ENCODE measurements around the gene C7.

Gene C7

GRCh38 chr5:40957048-40957447, 47.8 kb downstream of the C7 start:
- Histone ChIP-seq H4K12ac (ENCODE audit: low read depth, low read length) (no peak overlapping the region), H3K27ac (ENCODE audit: low read depth, low read length) (no peak overlapping the region), H2BK120ac (ENCODE audit: insufficient read depth, low read length, poor library complexity) (no peak overlapping the region), H3K27me3 (ENCODE audit: insufficient read depth, low read length) (no peaks in the 10 kb centered on the region), H3K4me3 (ENCODE audit: low read depth, low read length) (no peak overlapping the region), H3K9me3 (ENCODE audit: insufficient read depth, low read depth, low read length) (no peaks in the 10 kb centered on the region), H3K36me3 (ENCODE audit: control insufficient read depth in 1 of 2, insufficient read depth in 2 of 2, low read length in 2 of 2) (no peaks in the 10 kb centered on the region), H2AK5ac (ENCODE audit: low read length) (no peak overlapping the region), H3K18ac (ENCODE audit: low read length) (no peak overlapping the region), H2BK5ac (ENCODE audit: low read depth, low read length, poor library complexity) (no peak overlapping the region), H3K79me2 (ENCODE audit: control insufficient read depth, insufficient read depth, low read length, poor library complexity) (no peaks in the 10 kb centered on the region), H3K9ac (ENCODE audit: low read length) (no peak overlapping the region), H4K91ac (ENCODE audit: low read depth, low read length) (no peak overlapping the region), H4K8ac (ENCODE audit: low read depth, low read length) (no peak overlapping the region), H3K4me2 (ENCODE audit: low read length) (no peak overlapping the region), H3K14ac (ENCODE audit: low read length) (no peak overlapping the region), H2BK12ac (ENCODE audit: low read length) (no peak overlapping the region), H2AFZ (ENCODE audit: insufficient read depth, low read length, poor library complexity) (no peak overlapping the region), H3K79me1 (ENCODE audit: low read length) (no peaks in the 10 kb centered on the region), H3K4ac (ENCODE audit: low read depth, low read length) (no peak overlapping the region), H3K23ac (ENCODE audit: low read length) (no peak overlapping the region), H3K4me1 (ENCODE audit: control insufficient read depth in 1 of 2, insufficient read depth in 2 of 2, low read length in 2 of 2) (no peaks in the 10 kb centered on the region)
- no CpG with 5 or more reads among the region's 3 CpGs for WGBS (ENCODE audit: extremely low coverage, insufficient coverage, insufficient read length)
- DNase-seq, result no peak

- H4K12ac ChIP-seq (ENCODE audit: low read depth, low read length), result no peak overlapping the region
- no peak overlapping the region for H3K4me2 ChIP-seq (ENCODE audit: low read length)
- H2AFZ ChIP-seq (ENCODE audit: insufficient read depth, low read length, poor library complexity), result no peak overlapping the region
- H2BK5ac ChIP-seq (ENCODE audit: low read depth, low read length, poor library complexity), result no peak overlapping the region
- H3K79me2 ChIP-seq (ENCODE audit: control insufficient read depth, insufficient read depth, low read length, poor library complexity), result no peaks in the 10 kb centered on the region
- no peak for DNase-seq
- no peaks in the 10 kb centered on the region for H3K4me1 ChIP-seq (ENCODE audit: control insufficient read depth in 1 of 2, insufficient read depth in 2 of 2, low read length in 2 of 2)
- H4K8ac ChIP-seq (ENCODE audit: low read depth, low read length), result no peak overlapping the region
- no peak overlapping the region for H3K18ac ChIP-seq (ENCODE audit: low read length)
- H3K9ac ChIP-seq (ENCODE audit: low read length), result no peak overlapping the region
- H2BK12ac ChIP-seq (ENCODE audit: low read length), result no peak overlapping the region
- H2BK120ac ChIP-seq (ENCODE audit: insufficient read depth, low read length, poor library complexity), result no peak overlapping the region
- WGBS (ENCODE audit: extremely low coverage, insufficient coverage, insufficient read length), result no CpG with 5 or more reads among the region's 5 CpGs
- H3K36me3 ChIP-seq (ENCODE audit: control insufficient read depth in 1 of 2, insufficient read depth in 2 of 2, low read length in 2 of 2), result no peaks in the 10 kb centered on the region
- no peak overlapping the region for H3K14ac ChIP-seq (ENCODE audit: low read length)
- H3K27me3 ChIP-seq (ENCODE audit: insufficient read depth, low read length), result no peaks in the 10 kb centered on the region
- H3K4me3 ChIP-seq (ENCODE audit: low read depth, low read length), result no peak overlapping the region
- H3K27ac ChIP-seq (ENCODE audit: low read depth, low read length), result no peak overlapping the region
- no peaks in the 10 kb centered on the region for H3K79me1 ChIP-seq (ENCODE audit: low read length)
- H3K4ac ChIP-seq (ENCODE audit: low read depth, low read length), result no peak overlapping the region
- H4K91ac ChIP-seq (ENCODE audit: low read depth, low read length), result no peak overlapping the region
- H3K9me3 ChIP-seq (ENCODE audit: insufficient read depth, low read depth, low read length), result no peaks in the 10 kb centered on the region
- H2AK5ac ChIP-seq (ENCODE audit: low read length), result no peak overlapping the region
- H3K23ac ChIP-seq (ENCODE audit: low read length), result no peak overlapping the region
Measured at GRCh38 chr5:40958811-40959210, 49.5 kb downstream of the C7 start.

- Histone ChIP-seq H3K27ac (ENCODE audit: low read depth, low read length) (no peak overlapping the region), H3K79me1 (ENCODE audit: low read length) (no peaks in the 10 kb centered on the region), H2BK12ac (ENCODE audit: low read length) (no peak overlapping the region), H3K18ac (ENCODE audit: low read length) (no peak overlapping the region), H2BK5ac (ENCODE audit: low read depth, low read length, poor library complexity) (no peak overlapping the region), H4K91ac (ENCODE audit: low read depth, low read length) (no peak overlapping the region), H3K23ac (ENCODE audit: low read length) (no peak overlapping the region), H3K4me1 (ENCODE audit: control insufficient read depth in 1 of 2, insufficient read depth in 2 of 2, low read length in 2 of 2) (no peaks in the 10 kb centered on the region), H3K36me3 (ENCODE audit: control insufficient read depth in 1 of 2, insufficient read depth in 2 of 2, low read length in 2 of 2) (no peaks in the 10 kb centered on the region), H3K9ac (ENCODE audit: low read length) (no peak overlapping the region), H3K27me3 (ENCODE audit: insufficient read depth, low read length) (no peaks in the 10 kb centered on the region), H4K12ac (ENCODE audit: low read depth, low read length) (no peak overlapping the region), H4K8ac (ENCODE audit: low read depth, low read length) (no peak overlapping the region), H2BK120ac (ENCODE audit: insufficient read depth, low read length, poor library complexity) (no peak overlapping the region), H3K4me3 (ENCODE audit: low read depth, low read length) (no peak overlapping the region), H2AFZ (ENCODE audit: insufficient read depth, low read length, poor library complexity) (no peak overlapping the region), H3K9me3 (ENCODE audit: insufficient read depth, low read depth, low read length) (no peaks in the 10 kb centered on the region), H3K4me2 (ENCODE audit: low read length) (no peak overlapping the region), H3K14ac (ENCODE audit: low read length) (no peak overlapping the region), H3K4ac (ENCODE audit: low read depth, low read length) (no peak overlapping the region), H2AK5ac (ENCODE audit: low read length) (no peak overlapping the region), H3K79me2 (ENCODE audit: control insufficient read depth, insufficient read depth, low read length, poor library complexity) (no peaks in the 10 kb centered on the region)
- WGBS (ENCODE audit: extremely low coverage, insufficient coverage, insufficient read length), result 100% methylated on average over 1 of the region's 1 CpG
- DNase-seq, result no peak
Measured at GRCh38 chr5:40960037-40960436, 50.7 kb downstream of the C7 start.

GRCh38 chr5:40962207-40962955, 53.1 kb downstream of the C7 start:
- H3K23ac ChIP-seq (ENCODE audit: low read length), result no peak overlapping the region
- H3K4me2 ChIP-seq (ENCODE audit: low read length), result no peak overlapping the region
- H3K4ac ChIP-seq (ENCODE audit: low read depth, low read length), result no peak overlapping the region
- H4K8ac ChIP-seq (ENCODE audit: low read depth, low read length), result no peak overlapping the region
- no peak overlapping the region for H3K9ac ChIP-seq (ENCODE audit: low read length)
- no peaks in the 10 kb centered on the region for H3K4me1 ChIP-seq (ENCODE audit: control insufficient read depth in 1 of 2, insufficient read depth in 2 of 2, low read length in 2 of 2)
- H3K14ac ChIP-seq (ENCODE audit: low read length), result no peak overlapping the region
- no peaks in the 10 kb centered on the region for H3K27me3 ChIP-seq (ENCODE audit: insufficient read depth, low read length)
- H4K91ac ChIP-seq (ENCODE audit: low read depth, low read length), result no peak overlapping the region
- DNase-seq, result no peak
- no peaks in the 10 kb centered on the region for H3K9me3 ChIP-seq (ENCODE audit: insufficient read depth, low read depth, low read length)
- no peak overlapping the region for H2AFZ ChIP-seq (ENCODE audit: insufficient read depth, low read length, poor library complexity)
- no peak overlapping the region for H2BK120ac ChIP-seq (ENCODE audit: insufficient read depth, low read length, poor library complexity)
- no peak overlapping the region for H3K4me3 ChIP-seq (ENCODE audit: low read depth, low read length)
- no peak overlapping the region for H4K12ac ChIP-seq (ENCODE audit: low read depth, low read length)
- no peaks in the 10 kb centered on the region for H3K79me2 ChIP-seq (ENCODE audit: control insufficient read depth, insufficient read depth, low read length, poor library complexity)
- no peak overlapping the region for H3K18ac ChIP-seq (ENCODE audit: low read length)
- H2AK5ac ChIP-seq (ENCODE audit: low read length), result no peak overlapping the region
- no peaks in the 10 kb centered on the region for H3K36me3 ChIP-seq (ENCODE audit: control insufficient read depth in 1 of 2, insufficient read depth in 2 of 2, low read length in 2 of 2)
- no CpG with 5 or more reads among the region's 4 CpGs for WGBS (ENCODE audit: extremely low coverage, insufficient coverage, insufficient read length)
- H3K79me1 ChIP-seq (ENCODE audit: low read length), result no peaks in the 10 kb centered on the region
- H2BK12ac ChIP-seq (ENCODE audit: low read length), result no peak overlapping the region
- no peak overlapping the region for H2BK5ac ChIP-seq (ENCODE audit: low read depth, low read length, poor library complexity)
- no peak overlapping the region for H3K27ac ChIP-seq (ENCODE audit: low read depth, low read length)

Data from trophoblast cell (in vitro differentiated cells and primary cell).